PC-3 (cell line): ENCODE measurements around the gene KCNQ1. TPM values are rescaled to one million over a fixed set of nuclear protein-coding genes. Genes with fewer than 3 reads are reported as not detected.

Experiments used
- ATAC-seq: fragments of 200-7000 bp; cut with Tn5 transposase; 2 replicates; pipeline ENCODE4 v1.9.1; 2020; ENCODE audit warnings: mild to moderate bottlenecking, moderate library complexity
- BruUV-seq: library from RNA; stranded (reverse); fragments of 400-500 nt; replicated peaks from 2 replicates; lab custom pipeline; 2021; lab: Mats Ljungman, UMichigan
- CTCF ChIA-PET: fragments of 300-600 bp; sonication (Branson Sonifier 250); formaldehyde crosslinking; loops from one replicate; lab custom pipeline; 2022; ENCODE audit warnings: antibody characterized with exemption; lab: Charles Lee
- POLR2A ChIA-PET: fragments of 300-600 bp; sonication (Branson Sonifier 250); formaldehyde crosslinking; loops from one replicate; lab custom pipeline; 2022; ENCODE audit warnings: antibody characterized with exemption; ENCODE audit not compliant: unreplicated experiment; lab: Charles Lee
- DNase-seq: peaks from one replicate; pipeline ENCODE4 v3.0.0-alpha.2; 2015
- H2AFZ ChIP-seq: fragments of 300-600 bp; sonication (generic); 2 replicates; pipeline ENCODE4 v1.6.0; 2016; ENCODE audit warnings: antibody characterized with exemption, low read length
- H3F3A ChIP-seq: fragments of 300-600 bp; sonication (generic); one replicate; pipeline ENCODE4 v1.6.0; 2017; ENCODE audit warnings: antibody characterized with exemption, low read length, control low read depth, mild to moderate bottlenecking; ENCODE audit not compliant: unreplicated experiment
- H3K27ac ChIP-seq: fragments of 300-600 bp; sonication (generic); 2 replicates; pipeline ENCODE4 v1.5.1; 2016; ENCODE audit warnings: mild to moderate bottlenecking, low read length
- H3K27me3 ChIP-seq: fragments of 300-600 bp; sonication (generic); 2 replicates; pipeline ENCODE4 v1.6.1; 2016; ENCODE audit warnings: low read length, mixed read lengths
- H3K36me3 ChIP-seq: fragments of 300-600 bp; sonication (generic); 2 replicates; pipeline ENCODE4 v1.6.1; 2016; ENCODE audit warnings: low read depth, mixed run types, low read length, mixed read lengths
- H3K4me1 ChIP-seq: fragments of 300-600 bp; sonication (generic); 2 replicates; pipeline ENCODE4 v1.5.1; 2016; ENCODE audit warnings: low read length; ENCODE audit not compliant: insufficient read depth
- H3K4me2 ChIP-seq: fragments of 300-600 bp; sonication (generic); 2 replicates; pipeline ENCODE4 v1.6.0; 2016; ENCODE audit warnings: low read length
- H3K4me3 ChIP-seq: fragments of 300-600 bp; sonication (generic); 2 replicates; pipeline ENCODE4 v1.5.1; 2016; ENCODE audit warnings: mild to moderate bottlenecking, low read length, mixed read lengths
- H3K79me2 ChIP-seq: fragments of 300-600 bp; sonication (generic); 2 replicates; pipeline ENCODE4 v1.6.1; 2017; ENCODE audit warnings: low read length, mixed read lengths
- H3K9ac ChIP-seq: fragments of 300-600 bp; sonication (generic); 2 replicates; pipeline ENCODE4 v1.6.0; 2016; ENCODE audit warnings: mild to moderate bottlenecking, low read length
- H3K9me2 ChIP-seq: fragments of 300-600 bp; sonication (generic); replicated peaks from 2 replicates; pipeline ENCODE4 v1.6.1; 2016; ENCODE audit warnings: mixed run types, low read length, mixed read lengths
- H3K9me3 ChIP-seq: fragments of 300-600 bp; sonication (generic); 2 replicates; pipeline ENCODE4 v1.6.1; 2016; ENCODE audit warnings: low read length, mixed read lengths
- H4K20me1 ChIP-seq: fragments of 300-600 bp; sonication (generic); 2 replicates; pipeline ENCODE4 v1.6.1; 2016; ENCODE audit warnings: low read length, mixed read lengths
- CTCF ChIP-seq: fragments of 300-600 bp; sonication (generic); conservative IDR thresholded peaks from 2 replicates; pipeline ENCODE4 v1.5.1; 2017; ENCODE audit warnings: antibody characterized with exemption, low read depth, mild to moderate bottlenecking, low read length
- EZH2 ChIP-seq: fragments of 300-600 bp; sonication (generic); IDR thresholded peaks from one replicate; pipeline ENCODE4 v1.6.1; 2017; ENCODE audit warnings: antibody characterized with exemption, mild to moderate bottlenecking, low read length; ENCODE audit not compliant: unreplicated experiment
- EZH2phosphoT487 ChIP-seq: fragments of 300-600 bp; sonication (generic); IDR thresholded peaks from 2 replicates; pipeline ENCODE4 v1.6.1; 2018; ENCODE audit warnings: mild to moderate bottlenecking, antibody characterized with exemption, low read length, borderline replicate concordance
- intact Hi-C: fragments of 100-400 bp; cut with micrococcal nuclease; formaldehyde crosslinking; loops from 2 replicates; pipeline ENCODE4 v1.9.0; 2023
- total RNA-seq: library from RNA; depleted of rRNA; stranded (reverse); fragments of >200 nt; gene quantifications from 2 replicates; pipeline ENCODE4 v1.2.3, GENCODE V29; 2014

KCNQ1 gene
- total RNA-seq, 1 experiment from 2014 or later: 0.40 TPM

GRCh38 chr11:2701230-2701629 lies 256.4 kb downstream of the KCNQ1 start:
- ChIA-PET POLR2A (no interaction called here), CTCF (no interaction called here)
- Histone ChIP-seq H3K79me2 (peaks cover 35% of the 10 kb centered on the region), H3K27me3 (no peaks in the 10 kb centered on the region), H3K9me2 (no peaks in the 10 kb centered on the region), H3K4me3 (no peak overlapping the region), H3K9ac (no peak overlapping the region), H3K4me1 (peaks cover 13% of the 10 kb centered on the region; the same call in 1 of the 2 replicates), H3K9me3 (no peaks in the 10 kb centered on the region), H3K27ac (no peak overlapping the region), H2AFZ (no peak overlapping the region), H3K36me3 (no peaks in the 10 kb centered on the region), H3F3A (no peaks in the 10 kb centered on the region), H4K20me1 (peaks cover 30% of the 10 kb centered on the region), H3K4me2 (peak overlapping the region; percentile 95; the same call in 1 of the 2 replicates)
- TF ChIP-seq EZH2 (no peak), CTCF (no peak), EZH2phosphoT487 (no peak)
- intact Hi-C loops: loop anchor here (2.0 kb wide), 1 partner anchor 184 kb away; the partner anchor contains the start of gene CDKN1C
- ATAC-seq: no peak
- no peak for DNase-seq
- BruUV-seq: TSS peak; percentile 63

DNA sequence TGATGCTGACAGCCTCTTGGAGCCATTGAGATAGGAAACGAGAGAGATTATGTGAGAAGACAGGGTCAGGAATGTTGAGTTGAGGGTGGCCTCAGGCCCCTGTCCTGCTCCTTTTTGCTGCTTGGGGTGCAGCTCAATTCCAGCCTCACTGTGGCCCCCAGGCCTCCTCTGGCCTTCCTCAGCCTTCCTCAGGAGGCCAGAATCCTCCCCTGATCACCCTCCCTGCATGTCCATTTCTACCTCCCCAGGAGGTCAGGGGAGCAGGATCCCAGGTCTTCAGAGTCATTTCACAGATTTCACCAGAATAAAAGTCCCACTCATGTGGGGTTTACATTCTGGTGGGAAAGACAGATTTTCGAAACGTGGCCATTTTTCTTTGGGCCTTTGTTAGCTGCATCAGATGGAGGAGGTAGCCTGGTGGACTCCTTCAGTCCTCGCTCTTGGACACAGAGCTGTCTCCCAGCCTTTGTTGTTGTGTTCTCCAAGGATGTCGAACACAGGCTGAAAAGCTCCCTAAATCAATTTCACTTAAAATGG lies 257.2 kb downstream of the KCNQ1 start:
- H3K9ac ChIP-seq: no peak overlapping the region
- CTCF ChIA-PET: no interaction called here
- no peak for DNase-seq
- no peak overlapping the region for H3K4me2 ChIP-seq
- no peak for ATAC-seq
- no peaks in the 10 kb centered on the region for H3K36me3 ChIP-seq
- POLR2A ChIA-PET: no interaction called here
- no TSS peak for BruUV-seq
- H3K9me3 ChIP-seq: no peaks in the 10 kb centered on the region
- H3F3A ChIP-seq: no peaks in the 10 kb centered on the region
- intact Hi-C loops: loop anchor here (2.0 kb wide), 1 partner anchor 183 kb away; the partner anchor contains the start of gene CDKN1C
- peaks cover 13% of the 10 kb centered on the region; the same call in 1 of the 2 replicates for H3K4me1 ChIP-seq
- no peaks in the 10 kb centered on the region for H3K27me3 ChIP-seq
- H3K27ac ChIP-seq: no peak overlapping the region
- no peak overlapping the region for H3K4me3 ChIP-seq
- TF ChIP-seq EZH2 (no peak), EZH2phosphoT487 (no peak), CTCF (no peak)
- no peak overlapping the region for H2AFZ ChIP-seq
- peaks cover 28% of the 10 kb centered on the region for H3K79me2 ChIP-seq
- no peaks in the 10 kb centered on the region for H3K9me2 ChIP-seq
- H4K20me1 ChIP-seq: peaks cover 23% of the 10 kb centered on the region

- intact Hi-C loops: no loop called here
Measured at GRCh38 chr11:2702771-2703362, 258.1 kb downstream of the KCNQ1 start.

More at GRCh38 chr11:2702771-2703362, 258.1 kb downstream of the KCNQ1 start:
- Histone ChIP-seq H2AFZ (no peak overlapping the region), H3K9me3 (no peaks in the 10 kb centered on the region), H3K9ac (no peak overlapping the region), H3K27me3 (no peaks in the 10 kb centered on the region), H3K27ac (no peak overlapping the region), H3K79me2 (peaks cover 19% of the 10 kb centered on the region), H3K36me3 (no peaks in the 10 kb centered on the region), H3F3A (no peaks in the 10 kb centered on the region), H3K4me2 (no peak overlapping the region), H4K20me1 (peaks cover 14% of the 10 kb centered on the region), H3K9me2 (no peaks in the 10 kb centered on the region), H3K4me3 (no peak overlapping the region), H3K4me1 (peaks cover 5% of the 10 kb centered on the region; the same call in 1 of the 2 replicates)
- ATAC-seq: no peak
- POLR2A ChIA-PET: no interaction called here
- DNase-seq: no peak
- BruUV-seq: no TSS peak
- CTCF ChIA-PET: no interaction called here
- TF ChIP-seq EZH2: no peak
